ENCODE results near the gene C1orf198.

Gene C1orf198

DNA sequence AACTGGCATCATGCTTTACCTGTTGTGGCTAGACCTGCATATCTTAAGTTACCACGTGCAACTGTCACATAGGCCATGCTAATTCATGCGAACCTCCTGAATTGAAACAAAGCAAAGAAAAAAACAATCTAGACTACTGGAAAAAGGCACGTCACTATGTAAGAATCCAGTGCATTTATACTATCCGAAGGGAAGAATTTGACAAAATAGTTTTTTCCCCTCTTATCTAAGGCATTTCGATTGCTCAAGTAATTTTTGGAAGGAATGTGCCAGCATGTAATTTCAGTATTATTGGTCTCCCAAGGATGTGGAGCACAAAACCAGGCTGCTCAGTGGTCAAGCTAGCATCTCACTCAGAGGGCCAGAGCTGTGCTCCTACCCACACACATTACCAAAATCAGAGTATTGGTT is 31.5 kb upstream of the C1orf198 start:
- H3K4me3 Mint-ChIP-seq: no peak overlapping the region
- peaks cover 16% of the 10 kb centered on the region for H3K36me3 Mint-ChIP-seq (ENCODE audit: low read depth)
- no peaks in the 10 kb centered on the region for H3K9me3 Mint-ChIP-seq
- H3K27ac Mint-ChIP-seq: no peak overlapping the region
- H3K4me1 Mint-ChIP-seq (ENCODE audit: low read depth): no peaks in the 10 kb centered on the region
- H3K27me3 Mint-ChIP-seq: no peaks in the 10 kb centered on the region

DNA sequence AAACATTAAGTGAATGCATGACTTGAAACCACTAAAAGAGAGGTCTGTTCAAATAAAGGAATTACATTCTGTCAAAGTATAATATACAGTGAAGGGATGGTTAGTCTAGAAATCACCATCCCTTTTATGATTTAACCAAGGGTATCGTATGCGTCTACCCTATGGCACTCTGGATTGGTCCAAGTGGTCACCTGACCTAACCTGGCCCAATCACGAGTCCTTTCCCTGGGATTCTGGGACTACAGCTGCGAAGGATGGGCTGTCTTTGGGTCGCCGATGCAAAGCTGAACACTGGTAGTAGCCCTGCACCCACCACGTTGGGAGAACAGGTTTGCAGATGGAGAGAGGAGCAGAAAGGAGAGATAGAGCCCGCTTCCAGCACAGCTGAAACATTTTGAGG is 30.4 kb upstream of the C1orf198 start:
- Mint-ChIP-seq H3K9me3 (no peaks in the 10 kb centered on the region), H3K36me3 (ENCODE audit: low read depth) (peaks cover 9% of the 10 kb centered on the region), H3K4me3 (no peak overlapping the region), H3K27me3 (no peaks in the 10 kb centered on the region), H3K27ac (no peak overlapping the region), H3K4me1 (ENCODE audit: low read depth) (no peaks in the 10 kb centered on the region)

DNA sequence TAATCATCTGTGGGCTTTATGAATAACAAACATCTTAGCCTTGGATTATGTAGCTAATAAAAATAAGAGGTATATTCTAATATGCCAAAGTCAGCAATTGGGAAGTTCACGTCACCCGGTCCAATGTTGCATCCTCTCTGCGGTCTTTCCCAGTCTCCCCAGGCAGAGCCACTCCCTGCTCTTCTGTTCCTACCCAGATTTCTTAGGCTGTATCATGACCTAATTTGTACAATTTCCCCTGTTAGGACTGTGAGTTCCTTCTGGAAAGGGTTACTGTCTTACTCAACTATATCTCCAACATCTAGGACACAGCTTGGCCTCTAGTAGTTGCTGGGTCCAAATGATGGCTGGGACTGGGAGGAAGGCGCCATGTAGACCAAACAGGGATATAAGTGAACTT is 29.8 kb upstream of the C1orf198 start:
- Mint-ChIP-seq H3K36me3 (ENCODE audit: low read depth) (peaks cover 4% of the 10 kb centered on the region), H3K9me3 (no peaks in the 10 kb centered on the region), H3K4me1 (ENCODE audit: low read depth) (no peaks in the 10 kb centered on the region), H3K4me3 (no peak overlapping the region), H3K27ac (no peak overlapping the region), H3K27me3 (no peaks in the 10 kb centered on the region)

DNA sequence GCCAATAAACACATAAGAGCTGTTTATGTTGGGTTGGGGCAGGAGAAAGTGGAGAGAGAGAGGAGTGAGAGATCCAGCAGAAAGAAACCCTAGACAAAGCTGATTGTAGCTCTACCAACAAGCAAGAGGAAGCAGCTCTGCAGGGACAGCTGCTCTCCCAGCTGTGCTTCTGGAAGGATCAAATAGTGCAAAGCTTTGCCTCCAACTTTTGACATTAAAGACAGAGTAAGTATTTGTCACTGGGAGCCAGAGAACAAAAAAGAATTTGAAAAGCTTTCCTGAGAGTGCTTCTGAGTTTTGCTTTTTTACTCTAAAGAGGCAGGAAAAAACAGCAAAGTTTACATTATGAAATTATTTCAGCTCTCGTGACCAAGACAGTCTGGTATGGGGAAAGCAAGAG is 28.5 kb upstream of the C1orf198 start:
- no peak overlapping the region for H3K4me3 Mint-ChIP-seq
- no peaks in the 10 kb centered on the region for H3K27me3 Mint-ChIP-seq
- no peaks in the 10 kb centered on the region for H3K4me1 Mint-ChIP-seq (ENCODE audit: low read depth)
- H3K9me3 Mint-ChIP-seq: no peaks in the 10 kb centered on the region
- no peak overlapping the region for H3K27ac Mint-ChIP-seq
- H3K36me3 Mint-ChIP-seq (ENCODE audit: low read depth): peaks cover 4% of the 10 kb centered on the region

DNA sequence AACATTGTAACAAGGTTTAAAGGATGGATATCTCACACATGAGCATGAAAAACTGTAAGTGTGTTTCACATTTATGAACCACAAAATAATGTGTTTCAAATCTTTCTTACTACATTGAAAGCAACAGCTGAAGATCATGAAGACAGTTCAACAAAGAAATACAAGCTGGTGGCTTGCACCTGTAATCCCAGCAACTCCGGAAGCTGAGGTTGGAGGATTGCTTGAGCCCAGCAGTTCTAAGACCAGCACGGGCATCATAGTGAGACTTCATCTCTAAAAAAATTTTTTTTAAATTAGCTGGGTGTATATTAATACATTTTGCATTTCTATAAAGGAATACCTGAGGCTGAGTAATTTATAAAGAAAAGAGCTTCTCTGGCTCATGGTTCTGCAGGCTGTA is 27.1 kb upstream of the C1orf198 start:
- no peaks in the 10 kb centered on the region for H3K36me3 Mint-ChIP-seq (ENCODE audit: low read depth)
- no peak overlapping the region for H3K4me3 Mint-ChIP-seq
- H3K27me3 Mint-ChIP-seq: no peaks in the 10 kb centered on the region
- no peak overlapping the region for H3K27ac Mint-ChIP-seq
- no peaks in the 10 kb centered on the region for H3K4me1 Mint-ChIP-seq (ENCODE audit: low read depth)
- H3K9me3 Mint-ChIP-seq: no peaks in the 10 kb centered on the region

DNA sequence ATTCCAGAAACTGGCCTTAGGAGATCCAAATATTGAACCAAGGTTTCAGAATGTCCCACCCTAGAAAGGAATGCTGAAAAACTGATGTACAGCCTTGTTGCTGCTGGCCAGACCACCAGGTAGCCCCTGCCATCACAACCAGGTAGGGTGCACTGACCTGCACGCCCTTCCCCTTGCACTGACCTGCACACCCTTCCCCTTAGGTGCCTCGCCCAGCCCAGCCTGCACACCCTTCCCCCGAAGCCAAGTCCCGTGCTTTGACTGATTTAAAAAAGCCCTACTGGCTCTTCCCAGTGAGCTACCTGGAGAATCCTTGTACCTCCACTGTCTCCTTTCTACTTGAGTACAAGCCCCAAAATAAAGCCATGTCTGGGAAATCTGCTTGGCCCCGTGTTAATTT is 26.3 kb upstream of the C1orf198 start:
- H3K27me3 Mint-ChIP-seq: no peaks in the 10 kb centered on the region
- no peaks in the 10 kb centered on the region for H3K36me3 Mint-ChIP-seq (ENCODE audit: low read depth)
- no peaks in the 10 kb centered on the region for H3K4me1 Mint-ChIP-seq (ENCODE audit: low read depth)
- H3K4me3 Mint-ChIP-seq: no peak overlapping the region
- H3K27ac Mint-ChIP-seq: no peak overlapping the region
- no peaks in the 10 kb centered on the region for H3K9me3 Mint-ChIP-seq

DNA sequence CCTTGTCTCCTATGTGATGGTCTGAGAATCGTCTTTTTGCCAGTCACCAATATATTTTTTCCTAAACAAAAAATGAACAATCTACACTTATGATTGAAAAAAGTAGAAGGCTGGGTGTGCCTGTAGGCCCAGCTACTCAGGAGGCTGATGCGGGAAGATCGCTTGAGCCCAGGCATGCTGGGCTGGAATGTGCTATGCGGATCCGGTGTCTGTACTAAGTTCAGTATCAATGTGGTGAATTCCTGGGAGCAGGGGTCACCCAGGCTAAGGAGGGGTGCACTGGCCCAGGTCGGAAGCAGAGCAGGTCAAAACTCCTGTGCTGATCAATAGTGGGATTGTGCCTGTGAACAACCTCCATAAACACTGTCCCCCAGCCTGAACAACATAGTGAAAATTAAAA is 25.7 kb upstream of the C1orf198 start:
- no peak overlapping the region for H3K4me3 Mint-ChIP-seq
- no peaks in the 10 kb centered on the region for H3K9me3 Mint-ChIP-seq
- H3K27me3 Mint-ChIP-seq: peaks cover 1% of the 10 kb centered on the region
- H3K27ac Mint-ChIP-seq: no peak overlapping the region
- H3K4me1 Mint-ChIP-seq (ENCODE audit: low read depth): no peaks in the 10 kb centered on the region
- H3K36me3 Mint-ChIP-seq (ENCODE audit: low read depth): no peaks in the 10 kb centered on the region

DNA sequence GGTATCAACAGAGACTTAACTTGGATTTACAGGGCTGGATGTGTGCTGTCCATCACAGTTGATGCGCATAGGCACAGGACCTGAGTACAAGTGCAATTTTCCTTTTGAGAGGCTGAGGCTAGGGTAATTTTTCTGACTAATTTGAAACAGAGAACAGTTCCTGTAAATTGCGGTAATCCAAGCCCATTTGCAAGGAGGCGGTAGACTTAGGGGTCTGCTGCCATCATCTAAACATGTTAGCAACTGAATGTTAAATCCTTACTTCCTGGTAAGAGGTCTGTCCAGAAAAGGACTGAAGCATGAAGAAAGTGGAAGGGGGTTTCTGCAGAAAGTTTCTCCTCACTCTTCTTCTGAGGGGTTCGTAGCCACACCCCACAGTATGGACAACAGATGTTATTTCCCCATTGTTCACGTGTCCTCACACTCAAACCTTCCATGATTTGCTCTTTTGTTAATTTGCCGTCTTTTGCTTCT is 23.7 kb upstream of the C1orf198 start:
- peaks cover 10% of the 10 kb centered on the region for H3K27me3 Mint-ChIP-seq
- H3K4me3 Mint-ChIP-seq: no peak overlapping the region
- no peaks in the 10 kb centered on the region for H3K4me1 Mint-ChIP-seq (ENCODE audit: low read depth)
- no peaks in the 10 kb centered on the region for H3K36me3 Mint-ChIP-seq (ENCODE audit: low read depth)
- H3K9me3 Mint-ChIP-seq: no peaks in the 10 kb centered on the region
- H3K27ac Mint-ChIP-seq: no peak overlapping the region

DNA sequence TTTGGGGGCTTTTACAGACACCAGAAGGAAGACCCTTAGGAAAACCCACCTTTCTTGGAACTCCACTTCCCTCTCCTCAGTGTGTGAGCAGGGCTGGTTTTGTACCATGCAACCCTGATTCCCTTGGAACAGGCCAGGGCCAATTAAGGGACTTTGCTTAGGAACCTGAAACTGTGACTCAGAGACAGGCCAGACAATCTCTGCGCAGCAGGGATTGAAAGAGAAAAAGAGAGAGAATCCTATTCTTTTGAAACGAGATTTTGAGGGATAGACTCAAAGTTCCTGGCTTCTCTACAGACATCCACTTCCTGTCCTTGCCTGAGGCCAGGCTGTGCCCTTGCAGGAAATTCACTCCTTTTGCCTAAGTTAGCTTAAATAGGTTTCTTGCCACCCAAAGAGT is 23.1 kb upstream of the C1orf198 start:
- peaks cover 15% of the 10 kb centered on the region for H3K27me3 Mint-ChIP-seq
- no peaks in the 10 kb centered on the region for H3K9me3 Mint-ChIP-seq
- no peak overlapping the region for H3K27ac Mint-ChIP-seq
- H3K36me3 Mint-ChIP-seq (ENCODE audit: low read depth): no peaks in the 10 kb centered on the region
- no peaks in the 10 kb centered on the region for H3K4me1 Mint-ChIP-seq (ENCODE audit: low read depth)
- no peak overlapping the region for H3K4me3 Mint-ChIP-seq

DNA sequence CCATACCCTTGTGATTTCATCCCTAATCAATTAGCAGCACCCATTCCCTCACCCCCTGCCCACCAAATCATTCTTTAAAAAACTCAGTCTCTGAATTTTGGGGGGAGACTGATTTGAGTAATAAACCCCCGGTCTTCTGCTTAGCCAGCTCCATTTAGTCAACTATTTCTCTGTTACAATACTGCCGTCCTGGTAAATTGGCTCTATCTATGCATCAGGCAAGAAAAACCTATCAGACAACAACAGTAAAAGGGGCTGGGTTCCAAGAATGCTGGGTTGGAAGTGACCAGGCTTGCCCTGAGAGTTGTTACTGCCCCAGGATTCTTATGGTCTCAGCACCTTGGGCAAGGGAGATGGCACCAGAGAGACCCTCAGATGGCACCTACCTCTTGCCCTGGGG is 16.3 kb upstream of the C1orf198 start:
- H3K36me3 Mint-ChIP-seq (ENCODE audit: low read depth): no peaks in the 10 kb centered on the region
- no peaks in the 10 kb centered on the region for H3K9me3 Mint-ChIP-seq
- H3K27me3 Mint-ChIP-seq: peaks cover 61% of the 10 kb centered on the region
- no peak overlapping the region for H3K27ac Mint-ChIP-seq
- no peaks in the 10 kb centered on the region for H3K4me1 Mint-ChIP-seq (ENCODE audit: low read depth)
- no peak overlapping the region for H3K4me3 Mint-ChIP-seq

DNA sequence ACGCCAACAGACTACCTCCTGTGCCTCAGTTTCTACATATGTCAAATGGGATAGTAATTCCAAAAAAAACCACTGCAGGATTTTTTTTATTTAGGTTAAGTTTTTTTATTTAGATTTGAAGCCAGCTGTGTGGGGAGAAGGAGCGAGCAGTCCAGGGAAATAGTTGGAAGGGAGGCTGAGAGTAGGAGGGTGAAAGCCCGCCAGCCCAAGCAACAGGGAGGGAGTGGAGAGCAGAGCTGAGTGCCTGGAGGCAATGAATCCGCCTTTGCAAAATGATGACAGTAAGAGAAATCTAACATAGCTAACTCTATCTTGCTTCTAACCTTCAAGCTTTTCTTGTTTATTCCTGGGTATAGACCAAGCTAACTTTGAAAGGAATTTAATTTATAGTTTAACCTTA is 15.6 kb upstream of the C1orf198 start:
- no peaks in the 10 kb centered on the region for H3K4me1 Mint-ChIP-seq (ENCODE audit: low read depth)
- no peak overlapping the region for H3K27ac Mint-ChIP-seq
- no peaks in the 10 kb centered on the region for H3K9me3 Mint-ChIP-seq
- no peak overlapping the region for H3K4me3 Mint-ChIP-seq
- no peaks in the 10 kb centered on the region for H3K36me3 Mint-ChIP-seq (ENCODE audit: low read depth)
- H3K27me3 Mint-ChIP-seq: peaks cover 63% of the 10 kb centered on the region

DNA sequence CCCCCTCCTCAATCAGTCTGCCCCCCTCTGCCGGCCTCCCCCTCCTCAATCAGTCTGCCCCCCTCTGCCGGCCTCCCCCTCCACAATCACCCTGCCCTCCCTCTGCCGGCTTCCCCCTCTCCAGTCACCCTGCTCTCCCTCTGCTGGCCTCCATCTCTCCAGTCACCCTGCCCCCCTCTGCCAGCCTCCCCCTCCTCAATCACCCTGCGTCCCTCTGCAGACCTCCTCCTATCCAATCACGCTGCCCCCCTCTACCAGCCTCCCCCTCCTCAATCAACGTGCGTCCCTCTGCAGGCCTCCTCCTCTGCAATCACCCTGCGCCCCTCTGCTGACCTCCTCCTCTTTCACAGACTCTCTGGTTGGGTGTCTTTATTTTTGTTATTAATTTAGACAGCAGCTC is 11.5 kb upstream of the C1orf198 start:
- no peak overlapping the region for H3K4me3 Mint-ChIP-seq
- no peak overlapping the region for H3K27ac Mint-ChIP-seq
- H3K27me3 Mint-ChIP-seq: peaks cover 64% of the 10 kb centered on the region
- H3K36me3 Mint-ChIP-seq (ENCODE audit: low read depth): no peaks in the 10 kb centered on the region
- H3K9me3 Mint-ChIP-seq: no peaks in the 10 kb centered on the region
- no peaks in the 10 kb centered on the region for H3K4me1 Mint-ChIP-seq (ENCODE audit: low read depth)

DNA sequence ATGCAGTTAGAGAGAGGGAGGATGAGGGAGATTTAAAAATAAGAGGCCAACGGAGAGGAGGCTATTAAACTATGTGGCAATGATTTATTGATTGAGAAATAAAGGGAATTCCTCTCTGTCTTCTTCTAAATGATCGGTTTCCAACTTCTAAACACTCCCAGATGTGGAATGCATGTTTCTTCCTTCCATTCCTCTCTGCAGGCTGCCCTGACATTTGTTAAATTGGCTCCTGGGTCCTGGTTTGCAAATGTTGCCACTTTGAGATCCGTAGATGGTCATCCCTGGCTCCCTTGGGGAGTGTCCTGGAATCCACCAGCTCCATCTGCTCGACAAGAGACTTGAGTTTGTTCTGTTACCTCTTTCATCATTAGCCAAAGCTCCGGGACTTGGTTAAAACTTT is 10.3 kb upstream of the C1orf198 start:
- H3K4me1 Mint-ChIP-seq (ENCODE audit: low read depth): no peaks in the 10 kb centered on the region
- H3K27ac Mint-ChIP-seq: no peak overlapping the region
- H3K27me3 Mint-ChIP-seq: peaks cover 53% of the 10 kb centered on the region
- no peaks in the 10 kb centered on the region for H3K9me3 Mint-ChIP-seq
- H3K4me3 Mint-ChIP-seq: no peak overlapping the region
- H3K36me3 Mint-ChIP-seq (ENCODE audit: low read depth): no peaks in the 10 kb centered on the region

DNA sequence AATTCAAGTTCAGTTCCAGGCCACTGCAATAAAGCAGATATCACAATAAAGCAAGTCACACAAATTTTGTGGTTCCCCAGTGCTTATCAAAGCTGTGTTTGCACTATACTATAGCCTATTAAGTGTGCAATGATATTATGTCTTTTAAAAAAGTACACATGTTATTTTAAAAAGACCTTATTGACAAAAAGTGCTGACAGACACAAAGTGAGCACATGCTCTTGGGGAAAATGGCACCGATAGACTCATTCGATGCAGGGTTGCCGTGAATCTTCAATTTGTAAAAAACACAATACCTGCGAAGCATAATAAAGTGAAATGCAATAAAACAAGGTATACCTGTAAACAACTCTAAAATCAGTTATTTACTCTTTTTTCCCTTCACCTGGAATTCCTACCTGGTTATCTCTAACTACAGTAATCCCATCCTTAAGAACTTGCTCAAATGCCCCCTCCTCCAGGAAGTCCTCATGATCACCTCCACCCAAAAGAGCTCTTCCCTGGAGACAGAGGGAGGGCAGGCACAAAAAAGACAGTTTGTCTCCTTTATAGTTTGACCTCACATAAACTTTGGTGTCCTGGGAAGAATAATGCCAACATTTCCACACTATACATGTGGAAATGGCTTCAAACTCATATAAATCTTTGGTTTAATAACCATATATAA is 9.7 kb upstream of the C1orf198 start:
- no peaks in the 10 kb centered on the region for H3K36me3 Mint-ChIP-seq (ENCODE audit: low read depth)
- no peak overlapping the region for H3K27ac Mint-ChIP-seq
- no peak overlapping the region for H3K4me3 Mint-ChIP-seq
- H3K4me1 Mint-ChIP-seq (ENCODE audit: low read depth): no peaks in the 10 kb centered on the region
- no peaks in the 10 kb centered on the region for H3K9me3 Mint-ChIP-seq
- H3K27me3 Mint-ChIP-seq: peaks cover 51% of the 10 kb centered on the region

DNA sequence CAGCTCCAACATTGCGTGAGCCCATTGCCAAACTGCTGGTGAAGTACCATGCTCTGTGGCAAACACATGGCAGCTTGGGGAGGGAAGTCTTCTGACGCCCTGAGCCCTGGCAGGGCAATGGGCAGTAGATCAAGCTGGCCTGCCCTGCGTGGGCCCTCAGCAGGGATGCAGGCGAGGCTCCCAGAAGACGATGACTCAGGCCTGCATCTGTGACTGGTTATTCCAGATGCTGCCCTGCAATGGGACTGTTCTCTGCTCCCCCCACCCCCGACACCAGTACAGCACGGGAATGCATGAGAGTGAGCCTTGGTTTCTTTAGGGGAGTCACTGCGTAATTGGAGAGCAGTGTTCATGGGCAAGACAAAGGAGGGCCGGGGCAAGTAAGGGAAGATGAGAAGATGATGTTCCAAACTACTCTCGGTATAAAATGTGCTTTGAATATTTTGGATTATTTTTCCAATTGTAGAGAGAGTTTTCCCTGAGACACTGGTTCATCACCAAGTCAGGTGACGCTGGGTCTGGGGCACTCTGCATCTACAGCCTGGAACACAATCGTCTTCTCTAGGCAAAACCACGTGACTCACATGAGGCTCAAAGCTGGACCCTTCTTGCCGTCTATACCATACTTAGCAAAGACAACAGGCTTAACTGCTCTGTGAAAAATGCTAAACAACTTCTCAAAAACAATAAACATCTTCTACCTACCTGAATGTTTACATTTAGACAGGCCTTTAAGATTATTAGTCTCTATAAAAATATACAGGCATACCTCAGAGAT is 9.0 kb upstream of the C1orf198 start:
- Mint-ChIP-seq H3K4me3 (no peak overlapping the region), H3K27me3 (peaks cover 45% of the 10 kb centered on the region), H3K36me3 (ENCODE audit: low read depth) (no peaks in the 10 kb centered on the region), H3K27ac (no peak overlapping the region), H3K9me3 (no peaks in the 10 kb centered on the region), H3K4me1 (ENCODE audit: low read depth) (no peaks in the 10 kb centered on the region)

DNA sequence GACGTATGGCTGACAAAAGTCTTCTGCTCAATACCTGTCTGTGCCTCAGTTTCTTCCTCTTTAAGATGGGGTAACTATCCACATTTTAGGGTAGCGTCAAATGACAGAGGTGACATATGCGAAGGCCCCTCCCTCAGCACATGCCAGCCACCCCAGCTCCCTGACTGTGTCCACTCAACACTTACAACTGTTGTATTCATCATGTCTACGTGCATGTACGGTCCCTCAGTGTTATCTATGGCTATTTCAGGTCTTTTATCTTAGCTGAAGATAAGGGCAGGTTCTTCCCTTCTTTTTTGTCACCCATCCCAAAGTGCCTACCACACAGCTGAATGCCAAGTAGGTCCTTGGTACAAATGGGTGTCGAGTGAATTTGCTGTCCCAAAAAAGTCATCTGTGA is 8.3 kb upstream of the C1orf198 start:
- Mint-ChIP-seq H3K27me3 (peaks cover 44% of the 10 kb centered on the region), H3K9me3 (no peaks in the 10 kb centered on the region)

More for the DNA sequence above, 8.3 kb upstream of the C1orf198 start:
- Mint-ChIP-seq H3K4me3 (no peak overlapping the region), H3K27ac (no peak overlapping the region), H3K4me1 (ENCODE audit: low read depth) (no peaks in the 10 kb centered on the region), H3K36me3 (ENCODE audit: low read depth) (no peaks in the 10 kb centered on the region)
